Measurements from ENCODE around the gene RASIP1. TPM values are rescaled to one million over a fixed set of nuclear protein-coding genes. Genes with fewer than 3 reads are reported as not detected.

Gene RASIP1
- total and polyA plus RNA-seq, 2 of the 8 experiments (the other 6 are each of a cell fraction or from before 2014, with no cell fraction given): 9.3 to 11.4 TPM

- H2BK12ac ChIP-seq (ENCODE audit: low read depth, low read length): peak within 1 kb of the TSS; percentile 80
- 0 out of 2 replicates have a peak within 1 kb of the TSS, but pooled peaks have one; percentile 8 for H2BK15ac ChIP-seq (ENCODE audit: low read length)
- H3K9me3 ChIP-seq (ENCODE audit: insufficient read depth in 2 of 2, low read depth in 1 of 2, low read length in 1 of 2): no peaks in the 10 kb centered on the region
- H3K9ac ChIP-seq (replicated peaks in 1 of 4; ENCODE audit: extremely low read depth in 1 of 4, low read depth in 3 of 4, low read length in 3 of 4): peak within 1 kb of the TSS in 3 of 4 experiments; percentile 22 to 35 (median 31); a peak in 3 of 7 replicates
- H3K27me3 ChIP-seq (replicated peaks in 1 of 4; ENCODE audit: control insufficient read depth in 3 of 4, extremely low read depth in 1 of 4, insufficient read depth in 3 of 4, low read length in 3 of 4): no peaks in the 10 kb centered on the region
- H4K8ac ChIP-seq (ENCODE audit: extremely low read depth, insufficient read depth, low read length): peak within 1 kb of the TSS; percentile 41; the same call in 1 of the 2 replicates
- H2AFZ ChIP-seq (ENCODE audit: low read length): no peak within 1 kb of the TSS
- H3K36me3 ChIP-seq (ENCODE audit: control insufficient read depth in 2 of 4, insufficient read depth in 4 of 4, low read length in 3 of 4): peaks cover 11 to 30% (median 15%) of the 10 kb centered on the region in 4 experiments
- DNase-seq (ENCODE audit: low read depth in 1 of 2, low spot score in 2 of 2) (peak in 1 of 2 experiments; percentile 97), FAIRE-seq (no peak)
- peak within 1 kb of the TSS; percentile 57 to 73 (median 61) for H3K4me3 ChIP-seq (ENCODE audit: extremely low read depth in 1 of 4, insufficient read depth in 2 of 4, low read depth in 3 of 4, low read length in 4 of 4)
- peak within 1 kb of the TSS; percentile 59 for H4K5ac ChIP-seq (ENCODE audit: insufficient read length, low read depth, low read length)
- peak within 1 kb of the TSS; percentile 10 for H3K4ac ChIP-seq (replicated peaks; ENCODE audit: insufficient read length, low read depth, low read length)
- H3K27ac ChIP-seq (ENCODE audit: low read depth, low read length): peak within 1 kb of the TSS; percentile 66; the same call in 1 of the 2 replicates
- H3K23ac ChIP-seq (ENCODE audit: insufficient read length): no peak within 1 kb of the TSS
- peaks cover 3 to 7% of the 10 kb centered on the region in 2 experiments for H4K20me1 ChIP-seq (replicated peaks in 1 of 2; ENCODE audit: control insufficient read depth in 1 of 2, insufficient read depth in 2 of 2, low read length in 2 of 2)
- 5% methylated on average over 31 of the region's 31 CpGs; no CpG with 5 or more reads in 1 of the 2 experiments for WGBS, 2 experiments (ENCODE audit: extremely low coverage in 1 of 2, insufficient coverage in 1 of 2, insufficient read length in 1 of 2, insufficient replicate concordance in 2 of 2, low coverage in 1 of 2, low lambda C conversion rate in 2 of 2, missing lambda C conversion rate in 1 of 2)
- no peak within 1 kb of the TSS for H3K14ac ChIP-seq (ENCODE audit: insufficient read length)
- H3K4me1 ChIP-seq (replicated peaks in 1 of 4; ENCODE audit: control insufficient read depth in 3 of 4, insufficient read depth in 4 of 4, low read length in 3 of 4): peaks cover 4 to 6% (median 5%) of the 10 kb centered on the region in 4 experiments
- peak within 1 kb of the TSS; percentile 75 for H2BK5ac ChIP-seq (ENCODE audit: low read depth, low read length)
- peak within 1 kb of the TSS; percentile 3 for H2BK120ac ChIP-seq (replicated peaks; ENCODE audit: low read depth, low read length)
- H4K91ac ChIP-seq (replicated peaks; ENCODE audit: insufficient read length, low read length): no peak within 1 kb of the TSS
- H3K56ac ChIP-seq (replicated peaks; ENCODE audit: insufficient read length, low read depth, low read length): no peak within 1 kb of the TSS
- peak within 1 kb of the TSS; percentile 73 to 78 for H3K4me2 ChIP-seq (ENCODE audit: insufficient read depth in 1 of 2, low read depth in 2 of 2, low read length in 2 of 2)
- POLR2A ChIA-PET (ENCODE audit: partially characterized antibody): interaction anchor here (0.8 to 5.6 kb wide), 17 partner anchors 8 to 145 kb away, joined by 3 to 30 read pairs (median 5); partner anchors contain the start of genes CA11 and FUT2
- peak within 1 kb of the TSS; percentile 78; the same call in 1 of the 2 replicates for H3K18ac ChIP-seq (ENCODE audit: extremely low read depth, low read length)
- H3K79me1 ChIP-seq (ENCODE audit: low read depth, low read length): peaks cover 14% of the 10 kb centered on the region
- peaks cover 3 to 23% of the 10 kb centered on the region in 2 experiments; a peak in 3 of 4 replicates for H3K79me2 ChIP-seq (ENCODE audit: control insufficient read depth in 1 of 2, insufficient read depth in 2 of 2, low read length in 2 of 2)
- CTCF ChIA-PET (ENCODE audit: partially characterized antibody): interaction anchor here (1.1 to 1.2 kb wide), 2 partner anchors 34 to 36 kb away, joined by 3 read pairs; no protein-coding TSS in a partner anchor
- H3K23me2 ChIP-seq (ENCODE audit: low read depth, low read length): peaks cover 6% of the 10 kb centered on the region; the same call in 1 of the 2 replicates
- H2AK5ac ChIP-seq (ENCODE audit: low read depth, low read length): peak within 1 kb of the TSS; percentile 93; the same call in 1 of the 2 replicates
- no peak within 1 kb of the TSS for H2BK20ac ChIP-seq (ENCODE audit: low read length)
- TF ChIP-seq MAFK (IDR thresholded peaks at IDR 0.05; ENCODE audit: low read depth, low read length): no peak
- peak; percentile 77; the same call in 1 of the 2 replicates for TF ChIP-seq SP4 (IDR thresholded peaks at IDR 0.05; ENCODE audit: low read length)
- TF ChIP-seq ATF3 (IDR thresholded peaks at IDR 0.05; ENCODE audit: insufficient read depth, low read depth, low read length): 0 out of 2 replicates have a peak, but pooled peaks have one; percentile 31
- TF ChIP-seq ATF2 (IDR thresholded peaks at IDR 0.05; ENCODE audit: low read length): peak; percentile 53; the same call in 1 of the 2 replicates
- peak in 1 of 2 experiments; percentile 77; a peak in 2 of 3 replicates for TF ChIP-seq POLR2A (IDR thresholded peaks at IDR 0.05; ENCODE audit: control extremely low read depth in 1 of 2, low read depth in 2 of 2, low read length in 2 of 2)
- TF ChIP-seq YY1 (IDR thresholded peaks at IDR 0.05; ENCODE audit: low read depth, low read length): peak; percentile 72
- TF ChIP-seq CREB1 (IDR thresholded peaks at IDR 0.05): peak; percentile 87
- TF ChIP-seq RBBP5 (IDR thresholded peaks at IDR 0.05; ENCODE audit: borderline replicate concordance, low read depth, low read length): 0 out of 2 replicates have a peak, but pooled peaks have one; percentile 17
Measured at GRCh38 chr19:48746738-48747575, 6.5 kb upstream of the RASIP1 start, which contains the start of gene IZUMO1. IZUMO1 (minus strand) TSS chr19:48746909; CDS start chr19:48745859, 1,050 bp downstream.

Data from H1 (cell line).